Measurements from ENCODE around the gene ADCY7. TPM values are rescaled to one million over a fixed set of nuclear protein-coding genes. Genes with fewer than 3 reads are reported as not detected.

The ADCY7 gene
- polyA plus RNA-seq, 1 experiment, result 8.5 TPM

GRCh38 chr16:50354629-50355456 is 88.5 kb downstream of the ADCY7 start:
- ChIA-PET POLR2A (no interaction called here), CTCF (interaction anchor here (0.6 to 13.4 kb wide), 51 partner anchors 9 to 452 kb away, joined by 3 to 144 read pairs (median 5); partner anchors contain the start of gene CNEP1R1)
- H3K9me3 ChIP-seq (ENCODE audit: control insufficient read depth, insufficient read depth, low read length), result no peaks in the 10 kb centered on the region
- no peaks in the 10 kb centered on the region for H3K27me3 ChIP-seq (ENCODE audit: control insufficient read depth, insufficient read depth, low read length)
- no peak overlapping the region for H3K4me3 ChIP-seq (ENCODE audit: low read depth, low read length)
- no peak for DNase-seq (ENCODE audit: low read depth, low spot score)
- peak; percentile 65 for TF ChIP-seq CTCF (IDR thresholded peaks at IDR 0.05; ENCODE audit: low read depth, low read length)
- no peak overlapping the region for H3K27ac ChIP-seq (ENCODE audit: low read depth, low read length)

GRCh38 chr16:50359626-50360025 is 93.3 kb downstream of the ADCY7 start:
- Histone ChIP-seq H3K9me3 (ENCODE audit: control insufficient read depth, insufficient read depth, low read length) (no peaks in the 10 kb centered on the region), H3K27me3 (ENCODE audit: control insufficient read depth, insufficient read depth, low read length) (no peaks in the 10 kb centered on the region), H3K27ac (ENCODE audit: low read depth, low read length) (no peak overlapping the region), H3K4me3 (ENCODE audit: low read depth, low read length) (no peak overlapping the region)
- no peak for TF ChIP-seq CTCF (IDR thresholded peaks at IDR 0.05; ENCODE audit: low read depth, low read length)
- no peak for DNase-seq (ENCODE audit: low read depth, low spot score)
- ChIA-PET CTCF (interaction anchor here (0.6 to 13.4 kb wide), 10 partner anchors 8 to 447 kb away, joined by 3 to 144 read pairs (median 8); partner anchors contain the start of genes BRD7 and CNEP1R1), POLR2A (no interaction called here)

GRCh38 chr16:50360033-50360778 is 93.9 kb downstream of the ADCY7 start:
- CTCF ChIA-PET, result interaction anchor here (0.6 to 13.4 kb wide), 11 partner anchors 9 to 446 kb away, joined by 3 to 144 read pairs (median 5); partner anchors contain the start of genes BRD7 and CNEP1R1
- Histone ChIP-seq H3K27me3 (ENCODE audit: control insufficient read depth, insufficient read depth, low read length) (no peaks in the 10 kb centered on the region), H3K27ac (ENCODE audit: low read depth, low read length) (no peak overlapping the region), H3K9me3 (ENCODE audit: control insufficient read depth, insufficient read depth, low read length) (no peaks in the 10 kb centered on the region), H3K4me3 (ENCODE audit: low read depth, low read length) (no peak overlapping the region)
- DNase-seq (ENCODE audit: low read depth, low spot score), result no peak
- no peak for TF ChIP-seq CTCF (IDR thresholded peaks at IDR 0.05; ENCODE audit: low read depth, low read length)
- POLR2A ChIA-PET, result no interaction called here

- Histone ChIP-seq H3K4me3 (ENCODE audit: low read depth, low read length) (no peak overlapping the region), H3K27me3 (ENCODE audit: control insufficient read depth, insufficient read depth, low read length) (no peaks in the 10 kb centered on the region), H3K9me3 (ENCODE audit: control insufficient read depth, insufficient read depth, low read length) (no peaks in the 10 kb centered on the region), H3K27ac (ENCODE audit: low read depth, low read length) (no peak overlapping the region)
- TF ChIP-seq CTCF (IDR thresholded peaks at IDR 0.05; ENCODE audit: low read depth, low read length), result no peak
- ChIA-PET CTCF (interaction anchor here (0.5 to 13.4 kb wide), 12 partner anchors 9 to 446 kb away, joined by 3 to 144 read pairs (median 8); partner anchors contain the start of genes BRD7 and CNEP1R1), POLR2A (no interaction called here)
- no peak for DNase-seq (ENCODE audit: low read depth, low spot score)
Measured at GRCh38 chr16:50360779-50361178, 94.4 kb downstream of the ADCY7 start.
